HG02763 (cell line): ENCODE measurements around the gene PVALEF.

Source experiments
- ATAC-seq: cut with Tn5 transposase; IDR thresholded peaks from one replicate; pipeline ENCODE4 v1.9.1; 2021; ENCODE audit warnings: mild to moderate bottlenecking, moderate library complexity; ENCODE audit not compliant: unreplicated experiment

PVALEF gene

DNA sequence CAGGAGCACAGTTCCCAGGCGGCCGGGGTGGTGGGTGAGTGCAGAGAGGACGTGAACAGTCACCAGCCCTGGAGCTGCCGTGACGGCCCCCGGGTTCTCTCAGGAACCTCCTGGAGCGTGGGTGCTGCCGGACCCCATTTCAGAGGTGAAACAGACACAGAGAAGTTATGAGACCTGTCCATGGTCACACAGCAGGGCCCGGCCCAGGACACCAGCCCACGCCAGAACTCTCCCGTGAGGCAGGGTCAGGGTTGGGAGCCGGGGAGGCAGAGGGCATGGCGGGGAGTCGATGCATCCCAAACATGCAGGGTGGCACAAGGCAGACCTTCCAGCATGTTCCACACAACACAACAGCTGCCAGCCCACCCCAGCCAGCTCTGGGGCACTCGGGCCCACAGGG lies 3.8 kb upstream of the PVALEF start:
- ATAC-seq = no peak

DNA sequence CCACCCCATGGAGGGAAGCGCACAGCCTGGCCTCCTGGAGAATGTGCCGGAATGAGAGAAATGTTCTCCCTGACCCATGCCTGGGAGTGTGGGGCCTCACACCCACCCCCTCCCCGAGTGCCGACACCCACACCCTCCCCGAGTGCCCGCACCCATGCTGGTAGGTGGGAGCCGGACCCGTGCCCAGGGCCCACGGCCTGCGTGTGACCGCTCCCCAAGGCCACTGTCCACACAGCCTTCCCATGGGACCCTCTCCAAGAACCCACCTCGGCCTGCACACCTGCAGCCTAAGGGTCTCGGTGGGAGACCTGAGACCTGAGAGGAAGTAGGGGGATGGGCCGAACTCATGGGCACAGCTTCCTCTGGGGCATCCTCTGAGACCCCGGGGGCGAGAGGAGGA lies 3.3 kb upstream of the PVALEF start:
- ATAC-seq = no peak

DNA sequence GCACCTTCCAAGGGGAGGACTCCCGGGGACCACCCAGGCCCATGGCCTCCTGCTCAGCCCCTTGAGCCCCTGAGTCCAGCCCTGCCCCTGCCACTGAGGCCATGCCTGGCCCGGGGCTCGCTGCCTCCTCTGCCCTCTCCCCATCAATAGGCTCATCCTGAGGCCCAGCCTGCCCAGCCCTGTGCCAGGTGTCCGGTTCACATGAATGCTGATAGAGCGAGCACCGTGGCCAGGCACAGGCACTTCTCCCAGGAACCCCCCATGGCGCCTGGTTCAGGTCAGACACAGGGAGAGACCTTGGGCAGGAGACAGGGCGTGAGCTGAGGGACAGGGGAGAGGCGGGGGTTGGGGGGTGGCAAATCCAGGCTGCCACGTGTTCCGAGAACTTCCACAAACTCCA lies 2.8 kb upstream of the PVALEF start:
- no peak for ATAC-seq

DNA sequence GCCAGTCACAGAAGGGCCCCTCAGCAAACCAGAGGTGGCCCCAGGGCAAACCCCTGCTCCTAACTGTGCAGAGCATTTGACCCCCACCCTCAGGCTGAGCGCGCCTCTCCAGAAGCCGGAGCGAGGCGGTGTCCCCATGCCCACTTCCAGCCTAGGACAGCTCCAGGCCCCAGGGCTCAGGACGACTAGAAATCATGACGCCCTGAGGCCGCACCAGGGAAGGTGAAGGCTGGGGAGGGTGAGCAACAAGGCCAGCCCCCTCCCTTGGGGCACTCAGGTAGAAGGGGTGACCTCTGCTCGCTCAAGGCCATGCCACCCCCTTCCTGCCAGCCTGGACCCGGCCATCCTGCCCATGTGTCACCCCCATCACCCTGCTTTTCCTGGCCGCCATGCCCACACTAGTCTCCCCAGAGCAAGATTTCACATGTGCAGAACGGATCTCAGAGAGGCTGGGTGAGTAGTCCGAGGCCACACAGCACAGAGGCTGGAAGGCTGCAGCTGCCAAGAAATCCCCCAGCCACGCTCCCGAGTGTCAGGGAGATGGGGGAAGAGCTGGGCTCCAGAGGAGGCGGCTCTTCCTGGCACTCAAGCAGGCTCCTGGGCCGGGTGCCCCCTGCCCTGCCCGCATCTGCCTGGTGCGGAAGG lies 2.1 kb upstream of the PVALEF start:
- no peak for ATAC-seq

DNA sequence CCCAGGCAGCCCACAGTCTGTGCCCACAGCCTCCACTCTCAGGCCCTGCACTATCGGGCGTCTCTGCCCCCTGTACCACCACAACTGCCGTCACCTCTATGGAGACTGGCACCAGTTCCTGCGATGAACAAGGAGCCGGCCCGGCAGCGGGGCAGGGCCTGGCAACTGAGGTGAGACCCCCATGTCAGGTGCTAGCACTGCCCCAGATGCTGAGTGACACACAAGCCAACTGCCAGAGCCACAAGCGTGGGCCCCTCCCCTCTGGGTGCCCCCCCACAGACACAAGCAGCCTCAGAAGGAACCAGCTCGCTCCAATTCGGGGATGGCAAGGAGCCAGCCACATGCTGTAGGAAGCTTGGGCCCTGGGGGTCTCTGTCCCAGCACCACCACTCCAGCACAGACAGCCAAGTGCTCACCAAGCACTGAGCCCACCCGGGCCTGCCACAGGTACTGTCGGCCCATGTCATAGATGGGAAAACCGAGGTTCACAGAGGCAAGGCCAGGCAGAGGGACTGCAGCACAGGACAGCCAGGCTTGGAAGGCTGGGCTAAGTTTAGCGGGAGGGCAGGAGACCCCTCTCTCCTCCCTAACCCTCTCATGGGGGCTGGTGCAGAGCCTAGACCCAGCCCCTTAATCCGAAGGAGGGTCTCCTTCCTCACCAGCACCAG lies 1.5 kb upstream of the PVALEF start:
- no peak for ATAC-seq

DNA sequence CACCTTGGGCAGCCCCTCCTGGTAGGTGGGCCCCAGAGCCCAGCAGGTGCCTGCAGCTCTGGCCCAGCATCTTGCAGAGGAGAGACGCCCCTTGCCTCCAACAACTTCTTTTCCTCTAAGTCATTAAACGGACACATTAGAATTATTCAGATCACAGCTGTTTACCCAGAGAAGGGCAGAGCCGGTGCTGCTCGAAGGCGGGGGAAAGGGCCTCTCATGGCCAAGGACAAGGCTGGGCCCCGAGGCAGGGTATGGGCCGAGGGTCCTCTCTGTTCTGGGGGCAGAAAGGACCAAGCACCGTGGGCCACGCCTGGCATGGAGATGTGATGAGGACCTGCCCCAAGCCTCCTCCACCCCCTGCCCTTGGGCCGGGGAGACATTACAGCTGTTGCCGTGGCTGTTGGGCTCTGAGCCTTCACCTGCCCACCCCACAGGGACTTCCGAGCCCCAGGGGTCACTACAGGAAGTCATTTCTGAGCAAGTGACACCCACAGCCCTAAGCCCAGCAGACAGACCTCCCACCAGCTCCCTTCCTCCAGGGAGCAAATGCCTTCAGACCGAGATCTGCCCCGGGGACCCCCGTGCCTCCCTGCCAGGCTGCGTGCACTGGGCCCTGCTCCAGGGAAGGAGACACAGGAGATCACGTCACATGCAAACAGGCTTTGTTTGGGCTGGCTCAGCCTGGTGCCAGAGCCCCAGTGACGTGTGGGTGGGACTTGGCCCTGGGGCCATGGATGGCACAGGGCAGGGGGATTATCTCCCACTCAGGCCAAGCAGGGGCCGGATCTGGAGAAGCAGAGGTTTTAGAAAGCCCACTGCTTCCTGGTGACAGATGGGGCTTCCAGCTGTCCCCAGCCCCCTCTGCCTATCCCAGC lies 699 bp upstream of the PVALEF start:
- ATAC-seq = no peak

DNA sequence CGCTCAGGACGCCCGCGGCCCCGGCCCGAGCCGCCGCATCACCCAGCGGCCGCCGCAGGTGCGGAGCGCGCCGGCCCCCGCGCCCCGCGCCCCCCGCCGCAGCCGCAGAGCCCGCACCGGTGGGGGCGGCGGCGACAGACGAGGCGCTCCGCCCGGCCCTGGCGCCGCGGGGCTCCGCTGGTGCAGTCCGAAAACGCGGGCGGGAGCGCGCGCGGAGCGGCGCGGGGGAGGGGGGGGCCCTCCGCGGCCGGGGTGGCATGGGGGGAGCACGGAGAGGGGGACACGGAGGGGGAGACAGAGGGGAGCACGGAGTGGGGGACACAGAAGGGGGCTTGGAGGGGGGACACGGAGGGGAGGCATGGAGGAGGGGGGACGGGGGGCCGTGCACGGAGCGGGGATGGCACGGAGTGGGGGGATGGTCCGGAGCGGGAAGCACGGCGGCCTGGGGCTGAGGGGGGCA lies 756 bp downstream of the PVALEF start, which contains the start of gene AATK:
AATK (minus strand) TSS at position 189 of the 460 bp plus-strand sequence. CDS start 229 bp downstream, outside the sequence.
- ATAC-seq = no peak

DNA sequence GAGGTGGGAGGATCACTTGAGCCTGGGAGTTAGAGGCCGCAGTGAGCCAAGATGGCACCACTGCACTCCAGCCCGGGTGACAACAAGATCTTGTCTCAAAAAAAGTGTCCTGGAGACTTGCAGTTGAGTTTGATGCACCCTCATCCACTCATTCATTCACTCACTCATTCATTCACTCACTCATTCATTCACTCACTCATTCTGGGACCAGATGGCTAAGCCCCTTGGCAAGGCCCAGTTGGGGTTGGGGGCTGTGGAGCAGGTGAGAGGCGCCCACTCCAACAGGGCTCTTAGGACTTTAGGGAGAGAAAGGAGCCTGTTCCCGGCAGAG lies 1.9 kb downstream of the PVALEF start:
- no peak for ATAC-seq

DNA sequence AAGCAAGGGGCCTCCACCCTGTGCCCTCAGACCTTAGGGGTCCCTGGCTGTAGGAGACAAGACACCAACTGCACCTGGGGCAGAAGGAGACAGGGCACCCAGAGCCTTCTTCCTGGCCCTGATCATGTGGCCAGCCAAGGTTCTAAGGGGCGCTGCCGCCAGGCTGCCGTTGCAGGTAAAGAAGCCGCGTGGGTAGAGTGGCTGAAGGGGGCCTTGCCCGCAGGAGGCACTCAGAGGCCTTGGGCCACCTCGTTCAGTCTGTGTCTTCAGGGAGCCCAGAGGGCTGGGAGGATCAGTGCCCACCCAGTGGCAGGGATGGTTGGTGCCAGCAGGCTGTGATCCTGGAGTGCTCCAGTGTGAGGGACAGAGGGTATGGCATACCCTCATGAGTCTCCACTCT lies 2.3 kb downstream of the PVALEF start:
- no peak for ATAC-seq

DNA sequence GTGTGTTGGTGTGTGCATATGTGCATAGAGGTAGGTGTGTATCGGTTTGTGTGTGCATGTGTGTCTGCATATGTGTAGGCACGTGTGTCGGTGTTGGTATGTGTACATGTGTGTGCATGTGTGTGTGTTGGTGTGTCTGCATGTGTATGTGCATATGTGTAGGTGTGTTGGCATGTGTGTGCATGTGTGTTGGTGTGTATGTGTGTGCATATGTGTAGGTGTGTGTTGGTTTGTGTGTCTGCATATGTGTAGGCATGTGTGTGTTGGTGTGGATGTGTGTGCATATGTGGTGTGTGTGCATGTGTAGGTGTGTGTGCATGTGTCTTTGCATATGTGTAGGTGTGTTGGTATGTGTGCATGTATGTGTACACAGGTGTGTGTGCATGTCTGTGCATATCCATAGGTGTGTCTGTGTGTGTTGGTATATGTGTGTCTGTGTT lies 4.6 kb downstream of the PVALEF start:
- ATAC-seq = no peak

DNA sequence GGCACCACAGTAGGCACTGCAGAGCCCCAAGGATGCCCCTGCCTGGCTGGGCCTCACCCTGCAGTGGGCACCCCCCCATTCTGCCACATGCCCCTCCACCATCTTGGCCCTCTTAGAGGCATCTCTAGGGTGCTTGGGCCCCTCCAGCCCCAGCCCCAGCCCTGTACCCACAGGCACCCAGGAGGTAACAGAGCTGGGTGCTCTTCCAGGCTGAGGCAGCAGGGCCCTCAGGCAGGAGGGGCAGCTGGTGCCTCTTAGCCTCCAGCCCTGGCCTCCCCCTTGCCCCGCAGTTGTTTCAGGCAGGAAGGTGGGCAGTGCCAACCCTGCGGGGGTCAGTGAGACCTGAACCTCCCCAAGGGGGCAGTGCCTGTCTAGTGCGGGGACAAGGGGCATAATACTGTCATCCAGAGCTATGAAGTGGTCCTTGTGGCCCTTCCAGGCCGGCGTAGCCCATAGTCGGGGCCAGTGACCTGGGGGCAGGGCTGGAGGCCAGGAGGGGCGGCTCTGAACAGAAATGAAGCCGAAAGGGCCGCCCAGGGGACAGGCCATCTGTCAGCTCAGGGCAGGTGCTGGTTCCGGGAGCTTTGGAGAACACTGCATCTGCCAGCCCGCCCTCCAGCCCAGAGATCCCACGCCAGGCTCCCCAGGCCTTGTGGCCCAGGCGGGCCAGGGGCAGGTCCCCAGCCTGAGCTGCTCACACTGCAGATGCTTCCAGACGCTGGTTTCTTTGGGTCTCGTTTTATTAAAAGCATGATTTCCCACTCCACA lies 5.6 kb downstream of the PVALEF start:
- ATAC-seq = no peak

DNA sequence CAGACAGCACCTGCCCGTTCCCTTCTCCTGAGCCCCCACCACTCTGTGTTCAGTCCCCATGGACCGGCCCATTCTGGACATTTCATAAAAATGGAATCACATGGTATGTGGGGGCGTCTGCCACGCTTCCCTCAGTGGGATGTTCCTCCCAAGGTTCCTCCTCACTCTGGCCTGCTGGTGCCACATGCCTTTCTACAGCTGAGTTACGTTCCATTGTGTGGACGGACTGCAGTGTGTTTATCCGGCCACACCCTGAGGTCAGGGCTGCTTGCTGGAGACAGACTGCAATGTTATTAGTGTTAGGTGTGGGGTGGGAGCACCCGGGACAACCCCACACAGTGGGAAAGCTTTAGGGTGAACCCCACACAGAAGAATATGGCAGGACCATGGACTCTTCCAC lies 6.6 kb downstream of the PVALEF start:
- no peak for ATAC-seq

DNA sequence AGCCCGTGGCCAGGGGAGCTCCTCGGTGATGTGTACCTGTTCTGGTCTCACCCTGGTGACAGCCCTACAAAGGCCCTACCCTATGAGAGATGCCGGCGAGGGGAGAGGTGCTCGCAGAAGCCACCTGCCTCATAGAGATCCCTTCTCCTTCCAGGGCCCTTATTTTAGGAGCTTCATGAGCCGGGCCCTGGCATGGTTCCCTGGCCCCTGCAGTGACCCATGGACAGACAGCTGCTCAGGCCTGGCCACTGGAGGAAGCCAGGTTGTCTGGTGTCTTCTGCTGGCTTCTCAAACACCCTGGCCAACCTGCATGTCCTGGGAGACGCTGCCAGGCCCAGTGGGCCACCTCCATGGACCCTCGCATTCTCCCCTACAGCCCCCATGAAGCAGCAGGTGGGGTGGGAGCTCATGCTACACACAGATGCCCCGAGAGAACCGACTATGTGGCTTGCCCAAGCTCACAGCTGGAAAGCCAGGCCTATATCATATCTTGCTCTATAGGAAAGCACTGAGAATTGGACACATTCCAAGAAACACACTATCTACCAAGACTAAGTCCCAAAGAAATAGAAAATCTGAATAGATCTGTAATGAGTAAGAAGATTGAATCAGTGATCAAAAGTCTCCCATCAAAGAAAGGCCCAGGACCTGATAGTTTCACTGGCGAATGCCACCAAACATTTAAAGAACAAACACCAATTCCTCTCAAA lies 7.9 kb downstream of the PVALEF start:
- ATAC-seq = no peak

DNA sequence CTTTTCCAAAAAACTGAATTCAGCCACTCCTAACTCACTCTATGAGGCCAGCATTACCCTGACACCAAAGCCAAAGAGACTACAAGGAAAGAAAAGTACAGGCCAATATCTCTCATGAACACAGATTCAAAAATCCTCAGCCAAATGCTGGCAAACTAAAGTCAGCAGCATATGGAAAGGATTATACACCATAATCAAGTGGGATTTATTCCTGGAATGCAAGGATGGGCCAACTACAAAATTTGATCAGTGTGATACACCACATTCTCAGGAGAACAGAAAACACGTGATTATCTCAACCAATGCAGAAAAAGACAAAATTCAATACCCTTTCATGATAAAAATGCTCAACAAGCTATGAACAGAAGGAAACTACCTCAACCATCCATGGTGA lies 8.5 kb downstream of the PVALEF start:
- ATAC-seq = no peak

DNA sequence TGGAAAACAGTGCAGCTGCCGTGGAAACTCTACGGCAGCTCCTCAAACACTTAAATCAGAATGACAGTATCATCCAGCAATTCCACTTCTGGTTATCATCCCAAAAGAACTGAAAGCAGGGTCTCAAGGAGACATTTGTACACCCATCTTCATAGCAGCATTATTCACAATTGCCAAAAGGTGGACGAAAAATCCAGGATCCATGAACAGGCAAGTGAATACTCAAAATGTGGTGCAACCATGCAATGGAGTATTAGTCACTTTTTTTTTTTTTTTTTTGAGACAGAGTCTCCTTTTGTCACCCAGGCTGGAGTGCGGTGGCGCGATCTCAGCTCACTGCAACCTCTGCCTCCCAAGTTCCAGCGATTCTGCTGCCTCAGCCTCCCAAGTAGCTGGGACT lies 11.4 kb downstream of the PVALEF start:
- no peak for ATAC-seq

DNA sequence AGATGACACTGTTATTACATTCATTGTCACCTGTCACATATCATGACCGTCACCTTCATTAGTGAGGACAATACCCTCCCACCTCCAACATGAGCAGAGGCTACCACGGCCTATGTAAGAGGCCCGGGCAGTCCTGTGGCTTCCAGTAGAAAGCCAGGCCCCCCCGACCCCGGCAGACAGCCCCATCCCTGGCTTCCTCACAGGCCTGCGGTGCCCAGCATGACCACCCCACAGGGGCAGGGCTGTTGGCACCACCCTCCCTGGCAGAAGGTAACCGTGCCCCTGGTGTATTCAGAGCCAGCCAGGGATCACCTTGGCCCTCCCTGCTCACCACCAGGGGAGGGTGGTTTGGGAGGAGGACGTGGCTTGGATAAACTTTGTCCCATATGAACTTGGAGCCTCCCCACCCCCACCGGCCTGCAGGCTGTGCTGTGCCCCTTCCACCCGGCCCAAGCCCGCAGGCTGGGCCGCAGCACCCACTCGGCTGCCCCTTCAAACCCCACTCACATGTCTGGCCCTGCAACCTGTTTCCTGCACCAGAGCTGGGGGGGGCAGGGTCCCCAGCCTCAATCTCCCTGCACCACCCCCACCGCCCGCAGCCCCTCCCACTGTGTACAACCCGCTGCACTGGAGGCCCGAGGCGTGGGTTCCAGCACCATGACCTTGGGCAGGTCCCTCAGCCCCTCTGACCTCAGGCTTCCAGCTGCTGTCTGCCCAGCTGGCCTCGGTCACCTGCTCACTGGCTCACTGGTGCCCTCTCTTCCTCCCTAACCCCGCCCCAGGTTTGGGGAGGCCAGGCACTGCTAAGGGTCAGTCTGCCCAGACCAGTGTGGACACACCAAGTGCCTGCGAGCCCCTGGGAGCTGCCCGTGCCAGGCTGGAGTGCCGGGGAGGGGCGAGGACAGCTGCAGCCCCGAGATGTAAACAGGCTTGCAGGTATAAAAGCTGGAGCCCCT lies 13.1 kb downstream of the PVALEF start:
- no peak for ATAC-seq

DNA sequence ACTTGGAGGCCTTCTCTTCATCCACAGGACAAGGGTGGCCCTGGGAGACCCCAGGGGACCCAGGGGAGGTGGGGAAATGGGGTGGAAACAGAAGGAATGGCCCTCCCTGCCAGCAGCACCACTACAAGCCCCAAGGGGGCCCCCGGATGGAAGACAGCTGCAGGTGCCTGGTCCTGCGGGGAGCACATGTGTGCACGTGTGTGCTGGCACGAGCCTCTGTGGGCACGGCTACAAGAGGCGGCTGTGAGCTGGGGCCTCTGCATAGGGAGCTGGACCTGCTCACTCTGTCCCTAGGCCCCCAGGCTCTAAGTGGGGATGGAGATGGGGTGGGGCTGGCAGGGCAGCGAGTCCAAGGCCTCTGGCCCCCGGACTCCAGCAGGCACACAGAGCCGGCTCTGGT lies 13.9 kb downstream of the PVALEF start:
- ATAC-seq = no peak

DNA sequence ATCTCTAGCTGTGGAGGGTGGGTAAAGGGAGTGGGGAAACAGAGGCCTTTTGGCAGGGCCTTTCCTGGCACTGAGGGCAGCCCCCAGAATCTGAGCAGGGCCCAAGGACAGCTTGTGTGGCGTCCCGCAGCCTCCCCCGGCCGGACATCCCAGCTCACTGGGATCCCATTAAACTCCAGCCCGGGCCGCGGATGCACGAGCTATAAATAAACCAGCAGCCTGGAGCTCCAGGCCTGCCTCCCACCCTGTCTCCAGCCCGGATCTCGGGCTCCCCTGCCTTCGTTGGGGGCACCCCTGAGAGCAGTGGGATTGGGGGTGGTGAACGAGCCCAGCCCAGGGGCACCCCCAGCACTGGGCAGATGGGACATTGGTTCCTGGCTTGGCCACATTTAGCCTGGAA lies 14.6 kb downstream of the PVALEF start:
- ATAC-seq = no peak
